HEK293 (cell line): ENCODE measurements around the gene PPM1L.

ENCODE experiments used
- CTCF ChIA-PET: fragments of 350-600 bp; formaldehyde crosslinking; extraction: SDS; loops from one replicate; lab custom pipeline; 2021; ENCODE audit warnings: antibody characterized with exemption; lab: Yijun Ruan, JAX
- POLR2A ChIA-PET: fragments of 300-600 bp; formaldehyde crosslinking; extraction: SDS; loops from one replicate; lab custom pipeline; 2020; ENCODE audit warnings: antibody characterized with exemption, inconsistent platforms; lab: Yijun Ruan, JAX
- H3K27ac ChIP-seq: fragments of 200-500 bp; sonication (Bioruptor generic); 2 replicates; pipeline ENCODE4 v1.5.1; 2014; ENCODE audit warnings: low read depth, low read length, control low read depth, inconsistent platforms; ENCODE audit errors: extremely low read depth
- H3K36me3 ChIP-seq, 2 experiments: fragments of 200-500 bp in 1 of 2; sonication (Bioruptor generic) in 1 of 2; 1 replicate in 1 of 2; 2 replicates in 1 of 2; pipeline ENCODE4 v1.5.1; 2014 to 2017; ENCODE audit warnings: inconsistent platforms in 2 of 2, low read length in 2 of 2; ENCODE audit not compliant: control insufficient read depth in 2 of 2, insufficient read depth in 1 of 2
- H3K4me1 ChIP-seq: fragments of 200-500 bp; sonication (Bioruptor generic); 2 replicates; pipeline ENCODE4 v1.5.1; 2014; ENCODE audit warnings: mild to moderate bottlenecking, low read length, inconsistent platforms; ENCODE audit not compliant: control insufficient read depth, insufficient read depth
- H3K4me3 ChIP-seq: 2 replicates; pipeline ENCODE4 v1.5.1; 2011; ENCODE audit warnings: low read depth, mild to moderate bottlenecking, control low read depth, low read length, moderate library complexity
- H3K9me3 ChIP-seq: fragments of 200-500 bp; sonication (Bioruptor generic); 2 replicates; pipeline ENCODE4 v1.5.1; 2014; ENCODE audit warnings: low read depth, low read length, inconsistent platforms; ENCODE audit not compliant: control insufficient read depth, insufficient read depth
- CTCF ChIP-seq: fragments of 450-650 bp; formaldehyde crosslinking; IDR thresholded peaks from 2 replicates; pipeline ENCODE4 v1.5.1; 2016; ENCODE audit warnings: missing biosample characterization, missing genetic modification characterization
- FEZF1 ChIP-seq: fragments of 450-650 bp; formaldehyde crosslinking; IDR thresholded peaks from 2 replicates; pipeline ENCODE4 v1.5.1; 2016; ENCODE audit warnings: missing biosample characterization, missing genetic modification characterization
- GLIS1 ChIP-seq: fragments of 450-650 bp; formaldehyde crosslinking; IDR thresholded peaks from 2 replicates; pipeline ENCODE4 v1.5.1; 2016; ENCODE audit warnings: missing biosample characterization, missing genetic modification characterization
- HOXA7 ChIP-seq: sonication (generic); formaldehyde crosslinking; IDR thresholded peaks from 2 replicates; pipeline ENCODE4 v1.8.1; 2022; ENCODE audit warnings: missing genetic modification reagents, borderline replicate concordance
- KLF17 ChIP-seq: fragments of 450-650 bp; formaldehyde crosslinking; IDR thresholded peaks from 2 replicates; pipeline ENCODE4 v1.5.1; 2016; ENCODE audit warnings: missing biosample characterization, missing genetic modification characterization
- MEIS1 ChIP-seq: sonication (generic); formaldehyde crosslinking; IDR thresholded peaks from 2 replicates; pipeline ENCODE4 v1.8.1; 2022; ENCODE audit warnings: missing genetic modification reagents, mild to moderate bottlenecking, borderline replicate concordance
- PRDM4 ChIP-seq: fragments of 450-650 bp; formaldehyde crosslinking; IDR thresholded peaks from 2 replicates; pipeline ENCODE4 v1.5.1; 2017; ENCODE audit warnings: missing biosample characterization, missing genetic modification characterization
- PRDM6 ChIP-seq: fragments of 450-650 bp; formaldehyde crosslinking; IDR thresholded peaks from 2 replicates; pipeline ENCODE4 v1.5.1; 2017; ENCODE audit warnings: missing biosample characterization, missing genetic modification characterization
- ZBTB21 ChIP-seq: fragments of 450-650 bp; formaldehyde crosslinking; IDR thresholded peaks from 2 replicates; pipeline ENCODE4 v1.5.1; 2017; ENCODE audit warnings: missing biosample characterization, missing genetic modification characterization
- ZFP41 ChIP-seq: fragments of 450-650 bp; formaldehyde crosslinking; IDR thresholded peaks from 2 replicates; pipeline ENCODE4 v1.5.1; 2016; ENCODE audit warnings: missing biosample characterization, missing genetic modification characterization, borderline replicate concordance
- ZNF248 ChIP-seq: fragments of 450-650 bp; formaldehyde crosslinking; IDR thresholded peaks from 2 replicates; pipeline ENCODE4 v1.5.1; 2017; ENCODE audit warnings: missing biosample characterization, missing genetic modification characterization
- ZNF274 ChIP-seq, 2 experiments: fragments of 200-500 bp in 1 of 2; fragments of 450-650 bp in 1 of 2; sonication (Bioruptor generic) in 1 of 2; formaldehyde crosslinking in 1 of 2; IDR thresholded peaks; 2 replicates each; pipeline versions ENCODE4 v1.5.1 to v1.6.1; 2014 to 2016; ENCODE audit warnings: borderline replicate concordance in 1 of 2, inconsistent platforms in 1 of 2, low read length in 1 of 2, missing biosample characterization in 1 of 2, missing genetic modification characterization in 1 of 2
- ZNF585B ChIP-seq: fragments of 450-650 bp; formaldehyde crosslinking; IDR thresholded peaks from 2 replicates; pipeline ENCODE4 v1.5.1; 2016; ENCODE audit warnings: missing biosample characterization, missing genetic modification characterization
- ZNF621 ChIP-seq: fragments of 450-650 bp; formaldehyde crosslinking; IDR thresholded peaks from 2 replicates; pipeline ENCODE4 v1.5.1; 2017; ENCODE audit warnings: missing biosample characterization, missing genetic modification characterization
- ZNF747 ChIP-seq: fragments of 450-650 bp; formaldehyde crosslinking; IDR thresholded peaks from 2 replicates; pipeline ENCODE4 v1.5.1; 2016; ENCODE audit warnings: missing biosample characterization, missing genetic modification characterization
- ZNF785 ChIP-seq: fragments of 450-650 bp; formaldehyde crosslinking; IDR thresholded peaks from 2 replicates; pipeline ENCODE4 v1.5.1; 2016; ENCODE audit warnings: missing biosample characterization, missing genetic modification characterization

PPM1L gene

GRCh38 chr3:160774172-160774571, 18.1 kb downstream of the PPM1L start:
- no peaks in the 10 kb centered on the region for H3K36me3 ChIP-seq
- CTCF ChIA-PET = no interaction called here
- POLR2A ChIA-PET = no interaction called here

GRCh38 chr3:160778480-160778879, 22.4 kb downstream of the PPM1L start:
- TF ChIP-seq PRDM6 (tag by site-specific recombination) (0 out of 2 replicates have a peak, but pooled peaks have one; percentile 17), ZFP41 (tag by site-specific recombination) (no peak)
- TF ChIP-seq, all 188 proteins: peak for 1
- Histone ChIP-seq H3K4me1 (peaks cover 11% of the 10 kb centered on the region; the same call in 1 of the 2 replicates), H3K27ac (no peak overlapping the region), H3K9me3 (no peaks in the 10 kb centered on the region), H3K36me3 (no peaks in the 10 kb centered on the region), H3K4me3 (no peak overlapping the region)
- CTCF ChIA-PET = no interaction called here
- POLR2A ChIA-PET = no interaction called here

More at GRCh38 chr3:160774172-160774571, 18.1 kb downstream of the PPM1L start:
- Histone ChIP-seq H3K27ac (no peak overlapping the region), H3K9me3 (no peaks in the 10 kb centered on the region), H3K4me3 (no peak overlapping the region), H3K4me1 (peaks cover 12% of the 10 kb centered on the region; the same call in 1 of the 2 replicates)
- TF ChIP-seq PRDM4 (tag by site-specific recombination) (no peak), KLF17 (tag by site-specific recombination) (no peak), ZBTB21 (tag by site-specific recombination) (no peak), CTCF (tag by site-specific recombination) (no peak), MEIS1 (CRISPR knock-in tag) (no peak), ZNF274 (IDR thresholded peaks at IDR 0.05; ENCODE audit: low read length) (no peak), ZNF274 (tag by site-specific recombination; IDR thresholded peaks at IDR 0.05; ENCODE audit: borderline replicate concordance) (no peak), ZNF785 (no peak), GLIS1 (tag by site-specific recombination) (no peak), FEZF1 (no peak), HOXA7 (CRISPR knock-in tag) (no peak), ZNF747 (tag by site-specific recombination) (no peak), ZNF248 (no peak), ZNF585B (tag by site-specific recombination) (no peak), ZNF621 (tag by site-specific recombination) (no peak)
